ENCODE results near the gene ELL.

Gene ELL

DNA sequence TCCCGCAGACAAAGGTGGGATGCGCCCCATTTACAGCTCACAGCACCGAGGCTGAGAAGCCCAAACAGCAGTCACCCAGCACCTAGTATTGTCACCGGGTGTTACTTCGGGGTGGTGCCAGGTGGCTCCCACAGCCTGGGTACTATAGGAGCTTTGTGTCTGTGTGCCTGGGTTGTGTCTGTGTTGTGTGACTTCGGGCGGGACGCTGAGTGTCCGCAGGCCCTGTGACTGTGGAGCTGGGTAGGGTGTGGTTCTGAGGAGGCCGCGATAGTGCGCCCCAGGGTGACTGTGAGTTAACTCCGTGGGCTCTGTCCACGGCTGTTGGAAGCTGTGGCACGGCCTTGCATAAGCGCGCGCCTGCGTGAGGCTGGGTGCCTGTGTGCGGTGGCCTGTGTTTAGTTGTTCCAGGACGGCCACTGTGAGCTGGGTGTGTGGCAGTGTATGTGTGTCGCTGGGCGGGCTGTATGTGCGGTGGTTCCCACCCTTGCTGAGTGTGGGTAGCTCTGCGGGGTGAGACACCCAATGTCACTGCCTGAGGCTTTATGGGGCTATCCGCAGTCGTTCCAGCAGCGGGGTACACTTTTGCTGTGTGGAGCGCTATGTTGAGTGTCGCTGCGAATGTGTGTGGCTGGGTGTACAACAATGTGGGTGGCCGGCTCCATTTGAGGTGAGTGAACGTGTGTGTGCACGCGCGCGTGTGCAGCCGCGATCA, 103.2 kb downstream of the ELL start:
- no peaks in the 10 kb centered on the region for H3K36me3 ChIP-seq (ENCODE audit: insufficient read depth)
- no peak overlapping the region for H3K4me3 ChIP-seq (IDR thresholded peaks at IDR 0.05; ENCODE audit: insufficient read depth, low read depth, low read length)
- H3K4me1 ChIP-seq (ENCODE audit: low read depth, poor library complexity, severe bottlenecking): peaks cover 51% of the 10 kb centered on the region
- 0 out of 2 replicates have a peak, but pooled peaks cover 11% of the 10 kb centered on the region for H3K27me3 ChIP-seq (ENCODE audit: insufficient read depth, low read depth)
- no peak overlapping the region for H3K9ac ChIP-seq
- H3K4me2 ChIP-seq: peak overlapping the region; percentile 84
- TF ChIP-seq CTCF (conservative IDR thresholded peaks at IDR 0.05; ENCODE audit: low read depth, low read length): no peak
- H4K20me1 ChIP-seq (ENCODE audit: insufficient read depth): no peaks in the 10 kb centered on the region
- H2AFZ ChIP-seq (ENCODE audit: low read depth): peak overlapping the region; percentile 29; the same call in 1 of the 2 replicates
- H3K27ac ChIP-seq: no peak overlapping the region
- H3K79me2 ChIP-seq (ENCODE audit: insufficient read depth, low read depth): peaks cover 8% of the 10 kb centered on the region; the same call in 1 of the 2 replicates

GRCh38 chr19:18418029-18418482, 103.8 kb downstream of the ELL start:
- Histone ChIP-seq H4K20me1 (ENCODE audit: insufficient read depth) (no peaks in the 10 kb centered on the region), H3K79me2 (ENCODE audit: insufficient read depth, low read depth) (peaks cover 8% of the 10 kb centered on the region; the same call in 1 of the 2 replicates), H3K4me3 (IDR thresholded peaks at IDR 0.05; ENCODE audit: insufficient read depth, low read depth, low read length) (no peak overlapping the region), H3K9ac (no peak overlapping the region), H3K4me2 (peak overlapping the region; percentile 84), H3K4me1 (ENCODE audit: low read depth, poor library complexity, severe bottlenecking) (peaks cover 51% of the 10 kb centered on the region), H2AFZ (ENCODE audit: low read depth) (peak overlapping the region; percentile 29; the same call in 1 of the 2 replicates), H3K36me3 (ENCODE audit: insufficient read depth) (no peaks in the 10 kb centered on the region), H3K27me3 (ENCODE audit: insufficient read depth, low read depth) (peaks cover 11% of the 10 kb centered on the region; the same call in 1 of the 2 replicates), H3K27ac (no peak overlapping the region)
- no peak for TF ChIP-seq CTCF (conservative IDR thresholded peaks at IDR 0.05; ENCODE audit: low read depth, low read length)

DNA sequence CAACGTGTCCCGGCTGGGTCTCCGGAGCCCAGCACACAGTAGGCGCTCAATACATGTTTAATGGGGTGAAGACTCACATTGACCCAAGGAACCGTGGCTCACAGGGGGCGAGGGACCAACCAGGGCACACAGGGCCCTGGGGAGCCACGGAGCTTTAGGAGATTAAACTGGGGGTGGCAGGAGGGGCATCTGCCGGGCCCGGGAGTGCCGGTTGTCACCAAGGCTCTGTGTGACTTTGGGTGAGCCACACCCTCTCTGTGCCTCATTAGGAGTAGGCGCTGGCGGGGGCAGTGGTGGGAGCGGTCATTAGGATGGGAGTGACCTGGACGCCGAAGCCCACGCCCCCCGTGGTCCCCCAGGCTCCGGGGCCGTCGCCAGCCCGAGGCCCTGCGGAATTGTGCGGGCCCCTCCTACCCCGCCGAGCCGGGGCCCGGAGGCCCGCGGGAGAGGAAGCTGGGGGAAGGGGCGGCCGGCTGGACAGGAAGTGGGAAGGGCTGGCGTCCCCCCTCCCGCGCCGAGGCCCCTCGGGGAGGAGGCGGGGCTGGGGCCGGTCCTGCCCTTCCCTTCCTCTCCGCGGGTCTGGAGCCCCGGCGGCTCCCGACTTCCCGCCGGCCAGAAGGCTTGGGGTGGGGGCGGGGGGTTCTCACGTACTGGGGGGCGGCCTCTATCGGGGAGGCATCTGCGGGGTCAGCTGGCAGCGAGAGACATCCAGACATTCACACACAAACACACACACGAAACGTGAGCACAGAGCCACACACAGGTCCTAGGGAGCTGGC, 104.4 kb downstream of the ELL start:
- peak overlapping the region; percentile 56; the same call in 1 of the 2 replicates for H3K9ac ChIP-seq

More for the DNA sequence above, 104.4 kb downstream of the ELL start:
- no peak overlapping the region for H3K4me3 ChIP-seq (IDR thresholded peaks at IDR 0.05; ENCODE audit: insufficient read depth, low read depth, low read length)
- peaks cover 51% of the 10 kb centered on the region for H3K4me1 ChIP-seq (ENCODE audit: low read depth, poor library complexity, severe bottlenecking)
- 0 out of 2 replicates have a peak, but pooled peaks cover 8% of the 10 kb centered on the region for H3K79me2 ChIP-seq (ENCODE audit: insufficient read depth, low read depth)
- TF ChIP-seq CTCF (conservative IDR thresholded peaks at IDR 0.05; ENCODE audit: low read depth, low read length): no peak
- H4K20me1 ChIP-seq (ENCODE audit: insufficient read depth): no peaks in the 10 kb centered on the region
- H2AFZ ChIP-seq (ENCODE audit: low read depth): peak overlapping the region; percentile 93
- peaks cover 14% of the 10 kb centered on the region; the same call in 1 of the 2 replicates for H3K27me3 ChIP-seq (ENCODE audit: insufficient read depth, low read depth)
- H3K27ac ChIP-seq: peak overlapping the region; percentile 41; the same call in 1 of the 2 replicates
- no peaks in the 10 kb centered on the region for H3K36me3 ChIP-seq (ENCODE audit: insufficient read depth)
- peak overlapping the region; percentile 84 for H3K4me2 ChIP-seq
